ENCODE results near the gene CLNK. TPM values are rescaled to one million over a fixed set of nuclear protein-coding genes. Genes with fewer than 3 reads are reported as not detected.

Gene CLNK
- total RNA-seq, 1 donor from 2014 or later = not detected

- H3K36me3 ChIP-seq = no peaks in the 10 kb centered on the region
- H3K9me3 ChIP-seq (replicated peaks) = no peaks in the 10 kb centered on the region
- intact Hi-C loops (cut with micrococcal nuclease) = loop anchor here (5.0 kb wide), 1 partner anchor 390 kb away; no protein-coding TSS in a partner anchor
- TF ChIP-seq CTCF (IDR thresholded peaks at IDR 0.05; ENCODE audit: borderline replicate concordance) = no peak
- no peak overlapping the region for H3K27ac ChIP-seq (replicated peaks)
- H3K4me1 ChIP-seq = no peaks in the 10 kb centered on the region
- H3K27me3 ChIP-seq (ENCODE audit: low read depth) = peaks cover 33% of the 10 kb centered on the region
- no peak for DNase-seq
- no peak overlapping the region for H3K4me3 ChIP-seq
Observed at GRCh38 chr4:10552591-10553280, 131.8 kb downstream of the CLNK start.

- no peaks in the 10 kb centered on the region for H3K27me3 ChIP-seq (ENCODE audit: low read depth)
- H3K36me3 ChIP-seq = no peaks in the 10 kb centered on the region
- intact Hi-C loops (cut with micrococcal nuclease) = no loop called here
- no peak for DNase-seq
- peaks cover under 1% of the 10 kb centered on the region for H3K4me1 ChIP-seq
- TF ChIP-seq CTCF (IDR thresholded peaks at IDR 0.05; ENCODE audit: borderline replicate concordance) = no peak
- H3K9me3 ChIP-seq (replicated peaks) = peaks cover 7% of the 10 kb centered on the region
- no peak overlapping the region for H3K4me3 ChIP-seq
- no peak overlapping the region for H3K27ac ChIP-seq (replicated peaks)
Observed at GRCh38 chr4:10535912-10536311, 148.7 kb downstream of the CLNK start.

- intact Hi-C loops (cut with micrococcal nuclease) = no loop called here
Observed at GRCh38 chr4:10534820-10535219, 149.7 kb downstream of the CLNK start.

GRCh38 chr4:10532155-10532554 is 152.4 kb downstream of the CLNK start:
- Histone ChIP-seq H3K9me3 (replicated peaks) (no peaks in the 10 kb centered on the region), H3K27me3 (ENCODE audit: low read depth) (no peaks in the 10 kb centered on the region), H3K27ac (replicated peaks) (no peak overlapping the region), H3K36me3 (no peaks in the 10 kb centered on the region), H3K4me3 (no peak overlapping the region), H3K4me1 (peaks cover 20% of the 10 kb centered on the region)
- intact Hi-C loops (cut with micrococcal nuclease) = no loop called here
- no peak for DNase-seq
- no peak for TF ChIP-seq CTCF (IDR thresholded peaks at IDR 0.05; ENCODE audit: borderline replicate concordance)

More at GRCh38 chr4:10534820-10535219, 149.7 kb downstream of the CLNK start:
- no peaks in the 10 kb centered on the region for H3K36me3 ChIP-seq
- no peak for DNase-seq
- peaks cover 9% of the 10 kb centered on the region for H3K4me1 ChIP-seq
- H3K27ac ChIP-seq (replicated peaks) = no peak overlapping the region
- H3K9me3 ChIP-seq (replicated peaks) = peaks cover 7% of the 10 kb centered on the region
- H3K27me3 ChIP-seq (ENCODE audit: low read depth) = no peaks in the 10 kb centered on the region
- no peak for TF ChIP-seq CTCF (IDR thresholded peaks at IDR 0.05; ENCODE audit: borderline replicate concordance)
- H3K4me3 ChIP-seq = no peak overlapping the region

GRCh38 chr4:10530137-10530786 is 154.3 kb downstream of the CLNK start:
- TF ChIP-seq CTCF (IDR thresholded peaks at IDR 0.05; ENCODE audit: borderline replicate concordance) = no peak
- no peaks in the 10 kb centered on the region for H3K27me3 ChIP-seq (ENCODE audit: low read depth)
- H3K36me3 ChIP-seq = no peaks in the 10 kb centered on the region
- intact Hi-C loops (cut with micrococcal nuclease) = no loop called here
- DNase-seq = no peak
- H3K4me1 ChIP-seq = peaks cover 20% of the 10 kb centered on the region
- peak overlapping the region; percentile 62 for H3K27ac ChIP-seq (replicated peaks)
- no peaks in the 10 kb centered on the region for H3K9me3 ChIP-seq (replicated peaks)
- no peak overlapping the region for H3K4me3 ChIP-seq

Data from left ventricle myocardium inferior (tissue), 1 donor.